Renal cortex interstitium (tissue), 11 donors: ENCODE data around the gene ARFIP1. TPM values are rescaled to one million over a fixed set of nuclear protein-coding genes. Genes with fewer than 3 reads are reported as not detected.
"Not testable (repeated sequence)": the region's sequence is repeated elsewhere in the genome, so short reads cannot be mapped to it uniquely, and the experiment has no call there.

Experiments
- DNase-seq, 11 donors: peaks; one replicate each; pipeline ENCODE4 v3.0.0-alpha.2; 2013; ENCODE audit warnings: low read depth in 9 of 11, low spot score in 4 of 11; ENCODE audit errors: extremely low read depth in 1 of 11
- polyA plus RNA-seq, 3 donors: library from polyadenylated mRNA; unstranded; fragments of 120-200 nt; gene quantifications; one replicate each; pipeline ENCODE4 v1.2.1, GENCODE V29; 2013; ENCODE audit not compliant: insufficient read length in 3 of 3

ARFIP1 gene
- polyA plus RNA-seq, 3 donors, result 39.3 to 45.6 (median 42.3) TPM

- DNase-seq, result not testable (repeated sequence)
Observed at GRCh38 chr4:152866432-152866993, 86.8 kb downstream of the ARFIP1 start.

- DNase-seq, result no peak
Observed at GRCh38 chr4:152870606-152871005, 90.9 kb downstream of the ARFIP1 start.

GRCh38 chr4:152875261-152875660, 95.5 kb downstream of the ARFIP1 start:
- no peak for DNase-seq

- DNase-seq, result no peak
Observed at GRCh38 chr4:152877868-152878267, 98.1 kb downstream of the ARFIP1 start.

GRCh38 chr4:152880263-152880662, 100.5 kb downstream of the ARFIP1 start:
- DNase-seq, result no peak

GRCh38 chr4:152881974-152882373, 102.2 kb downstream of the ARFIP1 start:
- no peak for DNase-seq

- DNase-seq, result no peak
Observed at GRCh38 chr4:152885185-152885584, 105.4 kb downstream of the ARFIP1 start.

GRCh38 chr4:152886201-152886600, 106.4 kb downstream of the ARFIP1 start:
- DNase-seq, result no peak

- DNase-seq, result no peak
Observed at GRCh38 chr4:152887981-152888380, 108.2 kb downstream of the ARFIP1 start.

- no peak for DNase-seq
Observed at GRCh38 chr4:152892974-152893373, 113.2 kb downstream of the ARFIP1 start.

GRCh38 chr4:152894673-152895072, 114.9 kb downstream of the ARFIP1 start:
- no peak for DNase-seq

GRCh38 chr4:152896811-152897210, 117.1 kb downstream of the ARFIP1 start:
- no peak for DNase-seq

- not testable (repeated sequence) for DNase-seq
Observed at GRCh38 chr4:152898133-152898532, 118.4 kb downstream of the ARFIP1 start.

- no peak for DNase-seq
Observed at GRCh38 chr4:152898606-152899005, 118.9 kb downstream of the ARFIP1 start.

GRCh38 chr4:152900395-152900794, 120.6 kb downstream of the ARFIP1 start:
- no peak for DNase-seq

- DNase-seq, result no peak
Observed at GRCh38 chr4:152901205-152901604, 121.5 kb downstream of the ARFIP1 start.

GRCh38 chr4:152903658-152904057, 123.9 kb downstream of the ARFIP1 start:
- no peak for DNase-seq

GRCh38 chr4:152909901-152910300, 130.1 kb downstream of the ARFIP1 start:
- DNase-seq, result peak in 3 of 11 donors; percentile 7 to 12 (median 9)

- no peak for DNase-seq
Observed at GRCh38 chr4:152910521-152910920, 130.8 kb downstream of the ARFIP1 start.

- no peak for DNase-seq
Observed at GRCh38 chr4:152917543-152918395, 138.0 kb downstream of the ARFIP1 start.

GRCh38 chr4:152919826-152920225, 140.1 kb downstream of the ARFIP1 start:
- DNase-seq, result no peak
